Small intestine (tissue), 7 donors: ENCODE data around the gene ABCC3. TPM values are rescaled to one million over a fixed set of nuclear protein-coding genes. Genes with fewer than 3 reads are reported as not detected.

Source experiments
- DNase-seq, 2 donors: peaks; one replicate each; pipeline versions ENCODE4 v3.0.0 to v3.0.0-alpha.2; 2013
- FAIRE-seq: peaks from 2 replicates; lab custom pipeline; 2012; peaks lifted over from hg19 to GRCh38; lab: Jason Lieb, UNC
- H3K27ac ChIP-seq, 3 donors: one replicate each; pipeline ENCODE4 v1.5.1; 2013; ENCODE audit warnings: low read length in 2 of 3, mild to moderate bottlenecking in 2 of 3, control low read depth in 1 of 3, inconsistent platforms in 1 of 3, low read depth in 1 of 3, moderate library complexity in 1 of 3
- H3K27me3 ChIP-seq, 3 donors: one replicate each; pipeline ENCODE4 v1.6.1; 2013; ENCODE audit warnings: low read length in 3 of 3, inconsistent platforms in 1 of 3; ENCODE audit not compliant: control insufficient read depth in 3 of 3, insufficient read depth in 3 of 3
- H3K36me3 ChIP-seq, 3 donors: one replicate each; pipeline ENCODE4 v1.6.1; 2013; ENCODE audit warnings: low read length in 3 of 3, inconsistent platforms in 1 of 3, low read depth in 1 of 3, mild to moderate bottlenecking in 1 of 3, moderate library complexity in 1 of 3; ENCODE audit not compliant: control insufficient read depth in 3 of 3, insufficient read depth in 2 of 3
- H3K4me1 ChIP-seq, 3 donors: one replicate each; pipeline ENCODE4 v1.6.1; 2013; ENCODE audit warnings: low read length in 2 of 3, inconsistent platforms in 1 of 3, low read depth in 1 of 3, mild to moderate bottlenecking in 1 of 3, moderate library complexity in 1 of 3; ENCODE audit not compliant: control insufficient read depth in 3 of 3, insufficient read depth in 2 of 3
- H3K4me3 ChIP-seq, 3 donors: one replicate each; pipeline ENCODE4 v1.5.1; 2013; ENCODE audit warnings: low read length in 3 of 3, control low read depth in 1 of 3, inconsistent platforms in 1 of 3, low read depth in 1 of 3, mild to moderate bottlenecking in 1 of 3, moderate library complexity in 1 of 3
- H3K9me3 ChIP-seq, 2 donors: one replicate each; pipeline ENCODE4 v1.6.1; 2013; ENCODE audit warnings: low read depth in 1 of 2, low read length in 1 of 2; ENCODE audit not compliant: control insufficient read depth in 2 of 2, insufficient read depth in 1 of 2
- WGBS, 3 donors: extraction: QIAGEN DNeasy Blood & Tissue Kit; methylation state at CpG; one replicate each; pipeline ENCODE4 v1.1.7; 2013; 5-methylcytosine and 5-hydroxymethylcytosine counted together
- polyA plus RNA-seq, 4 donors: library from polyadenylated mRNA; stranded (reverse) in 3 of 4; unstranded in 1 of 4; fragments of 200-250 nt in 3 of 4; fragments of 120-200 nt in 1 of 4; gene quantifications; one replicate each; pipeline versions ENCODE4 v1.2.1 to v1.2.3, GENCODE V29; 2013
- donor health status: healthy with polysubstance abuse.
- donor health status: control.
- donor health status: control.
- donor health status: Bipolar disorder and iron deficiency.
- donor health status: healthy.

ABCC3 gene
- polyA plus RNA-seq, 4 donors, result 36.7 to 131 (median 81.9) TPM

- Histone ChIP-seq H3K4me1 (peaks cover 18 to 43% (median 19%) of the 10 kb centered on the region in 3 donors), H3K36me3 (peaks cover 0 to 26% (median 0%) of the 10 kb centered on the region in 3 donors), H3K4me3 (no peak overlapping the region), H3K27me3 (no peaks in the 10 kb centered on the region), H3K9me3 (no peaks in the 10 kb centered on the region), H3K27ac (no peak overlapping the region)
- DNase-seq, result no peak
- no peak for FAIRE-seq
- 49 to 57% (median 56%) methylated on average over 5 of the region's 5 CpGs for WGBS, 3 donors
These were observed 94.4 kb downstream of the ABCC3 start for GRCh38 chr17:50728881-50729765.

GRCh38 chr17:50731575-50732460 is 97.1 kb downstream of the ABCC3 start:
- no peak for FAIRE-seq
- no peaks in the 10 kb centered on the region for H3K9me3 ChIP-seq
- peaks cover 0 to 26% (median 0%) of the 10 kb centered on the region in 3 donors for H3K36me3 ChIP-seq
- H3K4me3 ChIP-seq, result no peak overlapping the region
- H3K27me3 ChIP-seq, result no peaks in the 10 kb centered on the region
- peaks cover 16 to 31% (median 19%) of the 10 kb centered on the region in 3 donors for H3K4me1 ChIP-seq
- peak overlapping the region; percentile 55 to 66 (median 59) for H3K27ac ChIP-seq
- DNase-seq, result peak; percentile 70 to 78
- WGBS, 3 donors, result 33 to 60% (median 43%) methylated on average over 7 of the region's 7 CpGs

DNA sequence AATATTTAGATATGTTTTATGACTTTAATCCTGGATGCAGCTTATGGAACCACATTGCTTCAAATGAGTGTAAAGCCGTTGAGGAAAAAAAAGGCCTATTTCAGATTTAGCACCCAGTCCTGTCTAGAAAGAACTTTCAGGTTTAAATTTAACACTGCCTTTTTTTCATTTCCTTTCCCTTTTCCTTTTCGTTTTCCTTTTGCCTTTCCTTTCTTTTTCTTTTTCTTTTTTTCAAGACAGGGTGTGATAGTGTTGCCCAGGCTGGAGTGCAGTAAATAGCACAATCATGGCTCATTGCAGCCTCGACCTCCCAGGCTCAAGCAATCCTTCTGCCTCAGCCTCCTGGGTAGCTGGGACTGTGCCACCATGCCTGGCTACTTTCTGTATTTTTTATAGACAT is 100.6 kb downstream of the ABCC3 start:
- H3K27me3 ChIP-seq, result no peaks in the 10 kb centered on the region
- H3K4me1 ChIP-seq, result peaks cover 3 to 21% (median 8%) of the 10 kb centered on the region in 3 donors
- peaks cover 0 to 25% (median 13%) of the 10 kb centered on the region in 3 donors for H3K36me3 ChIP-seq
- H3K4me3 ChIP-seq, result no peak overlapping the region
- no peaks in the 10 kb centered on the region for H3K9me3 ChIP-seq
- DNase-seq (no peak), FAIRE-seq (no peak)
- H3K27ac ChIP-seq, result no peak overlapping the region
- 36 to 61% (median 49%) methylated on average over 3 of the region's 3 CpGs for WGBS, 3 donors

- FAIRE-seq (no peak), DNase-seq (no peak)
- WGBS, 3 donors, result 88 to 92% (median 90%) methylated on average over 2 of the region's 2 CpGs
- H3K36me3 ChIP-seq, result peaks cover 8 to 34% (median 22%) of the 10 kb centered on the region in 3 donors
- no peaks in the 10 kb centered on the region for H3K27me3 ChIP-seq
- no peaks in the 10 kb centered on the region for H3K9me3 ChIP-seq
- H3K4me3 ChIP-seq, result no peak overlapping the region
- peaks cover 3 to 4% (median 3%) of the 10 kb centered on the region in 3 donors for H3K4me1 ChIP-seq
- H3K27ac ChIP-seq, result no peak overlapping the region
These were observed 102.5 kb downstream of the ABCC3 start for GRCh38 chr17:50737118-50737698.

- H3K27me3 ChIP-seq, result no peaks in the 10 kb centered on the region
- DNase-seq (no peak), FAIRE-seq (no peak)
- H3K36me3 ChIP-seq, result peaks cover 11 to 38% (median 24%) of the 10 kb centered on the region in 3 donors
- no peaks in the 10 kb centered on the region for H3K9me3 ChIP-seq
- no peak overlapping the region for H3K27ac ChIP-seq
- 28 to 54% (median 37%) methylated on average over 2 of the region's 2 CpGs for WGBS, 3 donors
- H3K4me3 ChIP-seq, result no peak overlapping the region
- no peaks in the 10 kb centered on the region for H3K4me1 ChIP-seq
These were observed 104.4 kb downstream of the ABCC3 start for GRCh38 chr17:50739098-50739497.

Other genes starting within 250 kb of the ABCC3 start
- gene LRRC59, start 237.4 kb upstream of the ABCC3 start, polyA plus RNA-seq, result 100 to 1,000 TPM in 1 of 4 donors, 10 to 100 TPM in 3; 51.0 to 108 (median 64.0) TPM
- gene ACSF2, start 208.7 kb upstream of the ABCC3 start, polyA plus RNA-seq, result 100 to 1,000 TPM in 3 of 4 donors, 10 to 100 TPM in 1; 13.5 to 259 (median 117) TPM
- 10 to 100 TPM in 1 of 4 donors, 1 to 10 TPM in 2, under 1 TPM in 1; 0.87 to 13.4 (median 5.8) TPM for gene CHAD, start 166.0 kb upstream of the ABCC3 start, polyA plus RNA-seq
- 10 to 100 TPM; 18.1 to 36.4 (median 19.5) TPM for gene RSAD1, start 156.0 kb upstream of the ABCC3 start, polyA plus RNA-seq
- gene MYCBPAP, start 126.4 kb upstream of the ABCC3 start, polyA plus RNA-seq, result 1 to 10 TPM in 1 of 4 donors, under 1 TPM in 2, not detected in 1; 0.13 to 1.6 (median 0.45) TPM
- gene EPN3, start 102.1 kb upstream of the ABCC3 start, polyA plus RNA-seq, result 10 to 100 TPM in 2 of 4 donors, 1 to 10 TPM in 2; 5.4 to 28.1 (median 11.5) TPM
- 10 to 100 TPM in 3 of 4 donors, 1 to 10 TPM in 1; 7.0 to 67.0 (median 23.6) TPM for gene SPATA20, start 87.7 kb upstream of the ABCC3 start, polyA plus RNA-seq
- gene CACNA1G, start 74.2 kb upstream of the ABCC3 start, polyA plus RNA-seq, result 1 to 10 TPM in 1 of 4 donors, under 1 TPM in 1, not detected in 2; 0.03 to 1.7 TPM
- 10 to 100 TPM in 2 of 4 donors, 1 to 10 TPM in 2; 5.7 to 23.8 (median 9.6) TPM for gene ANKRD40, start 73.0 kb downstream of the ABCC3 start, polyA plus RNA-seq
- 100 to 1,000 TPM in 3 of 4 donors, 10 to 100 TPM in 1; 57.4 to 466 (median 313) TPM for gene LUC7L3, start 84.7 kb downstream of the ABCC3 start, polyA plus RNA-seq
- gene ANKRD40CL, start 132.6 kb downstream of the ABCC3 start, polyA plus RNA-seq, result 100 to 1,000 TPM in 2 of 4 donors, 10 to 100 TPM in 2; 39.0 to 298 (median 149) TPM
- under 1 TPM in 2 of 4 donors, not detected in 2; 0.03 to 0.10 TPM for gene WFIKKN2, start 200.7 kb downstream of the ABCC3 start, polyA plus RNA-seq
- gene TOB1, start 231.5 kb downstream of the ABCC3 start, polyA plus RNA-seq, result 100 to 1,000 TPM in 1 of 4 donors, 10 to 100 TPM in 3; 24.6 to 118 (median 38.2) TPM